Measurements from ENCODE around the gene GRPEL2. TPM values are rescaled to one million over a fixed set of nuclear protein-coding genes. Genes with fewer than 3 reads are reported as not detected.

GRPEL2 gene
- total RNA-seq, 6 donors from 2014 or later: 7.3 to 22.1 (median 12.9) TPM

DNA sequence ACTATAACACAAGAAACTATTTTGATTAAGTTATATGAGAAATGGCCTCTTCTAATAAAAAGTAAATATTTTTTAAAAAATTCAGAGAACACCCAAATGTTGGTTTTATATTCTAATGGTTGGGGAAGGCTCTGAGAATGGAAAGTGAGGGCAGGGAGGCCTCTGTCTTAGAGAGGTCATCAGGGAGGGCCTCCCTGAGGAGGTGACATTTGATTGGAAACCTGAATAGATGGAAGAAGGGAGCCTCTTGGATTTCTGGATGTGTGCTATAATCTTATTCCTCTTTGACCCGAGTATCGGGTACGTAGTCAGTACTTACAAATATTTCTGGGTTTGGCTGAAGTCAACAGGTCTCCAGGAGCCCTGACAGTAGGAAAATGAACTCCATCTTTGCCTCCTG is 26.1 kb upstream of the GRPEL2 start:
- Histone ChIP-seq H3K27ac (peak overlapping the region in 2 of 4 donors; percentile 15 to 24), H3K4me3 (no peak overlapping the region), H3K36me3 (peaks cover 0 to 10% (median 0%) of the 10 kb centered on the region in 4 donors), H3K9me3 (no peaks in the 10 kb centered on the region), H3K27me3 (no peaks in the 10 kb centered on the region), H3K4me1 (peaks cover 15 to 28% (median 22%) of the 10 kb centered on the region in 4 donors)
- no peak for DNase-seq
- 91 to 97% methylated on average over 3 of the region's 3 CpGs for WGBS, 2 donors
- TF ChIP-seq EP300 (IDR thresholded peaks at IDR 0.05) (no peak), CTCF (IDR thresholded peaks at IDR 0.05) (no peak), POLR2AphosphoS5 (IDR thresholded peaks at IDR 0.05) (no peak), POLR2A (IDR thresholded peaks at IDR 0.05) (no peak)
- ATAC-seq (ENCODE audit: low FRiP score in 2 of 2): no peak

GRCh38 chr5:149320791-149321330 is 24.4 kb upstream of the GRPEL2 start:
- Histone ChIP-seq H3K9me3 (no peaks in the 10 kb centered on the region), H3K27ac (peak overlapping the region; percentile 36 to 62 (median 48)), H3K4me1 (peaks cover 15 to 28% (median 22%) of the 10 kb centered on the region in 4 donors), H3K36me3 (peaks cover 0 to 13% (median 0%) of the 10 kb centered on the region in 4 donors), H3K4me3 (no peak overlapping the region), H3K27me3 (no peaks in the 10 kb centered on the region)
- DNase-seq (peak in 1 of 2 donors; percentile 84), ATAC-seq (ENCODE audit: low FRiP score in 2 of 2) (peak; percentile 76 to 80)
- no peak for TF ChIP-seq POLR2A (IDR thresholded peaks at IDR 0.05)
- TF ChIP-seq CTCF (IDR thresholded peaks at IDR 0.05): no peak
- peak in 1 of 2 donors; percentile 26 for TF ChIP-seq POLR2AphosphoS5 (IDR thresholded peaks at IDR 0.05)
- no peak for TF ChIP-seq EP300 (IDR thresholded peaks at IDR 0.05)
- WGBS, 2 donors: 22 to 44% methylated on average over 2 to 4 of the region's 4 CpGs

- Histone ChIP-seq H3K4me1 (peaks cover 15 to 28% (median 22%) of the 10 kb centered on the region in 4 donors), H3K36me3 (peaks cover 0 to 13% (median 0%) of the 10 kb centered on the region in 4 donors), H3K27ac (peak overlapping the region; percentile 37 to 74 (median 56)), H3K27me3 (no peaks in the 10 kb centered on the region), H3K4me3 (no peak overlapping the region), H3K9me3 (no peaks in the 10 kb centered on the region)
- WGBS, 2 donors: 83 to 91% methylated on average over 12 of the region's 12 CpGs
- no peak for ATAC-seq (ENCODE audit: low FRiP score in 2 of 2)
- DNase-seq: peak in 1 of 2 donors; percentile 45
- TF ChIP-seq CTCF (IDR thresholded peaks at IDR 0.05): no peak
- TF ChIP-seq EP300 (IDR thresholded peaks at IDR 0.05): no peak
- no peak for TF ChIP-seq POLR2AphosphoS5 (IDR thresholded peaks at IDR 0.05)
- no peak for TF ChIP-seq POLR2A (IDR thresholded peaks at IDR 0.05)
Observed at GRCh38 chr5:149322518-149322917, 22.8 kb upstream of the GRPEL2 start.

DNA sequence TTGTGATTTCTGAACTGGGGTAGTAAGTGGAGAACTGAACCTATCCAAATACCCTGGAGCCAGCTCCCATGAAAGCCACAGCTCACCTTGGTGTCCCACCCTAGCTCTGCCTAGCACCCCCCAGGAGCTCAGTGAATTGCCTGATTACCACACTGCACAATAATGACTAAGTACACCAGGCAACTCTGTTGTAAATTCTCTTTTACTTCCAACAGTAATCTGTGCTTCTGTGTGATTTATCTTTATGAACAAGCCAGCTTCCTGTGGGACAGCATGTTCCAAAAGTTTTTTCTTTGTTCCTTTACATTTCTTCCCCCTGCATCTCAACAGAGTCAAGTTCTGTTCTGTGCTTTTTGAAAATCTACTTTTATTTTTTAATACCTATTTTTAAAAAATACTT is 22.1 kb upstream of the GRPEL2 start:
- no peaks in the 10 kb centered on the region for H3K9me3 ChIP-seq
- TF ChIP-seq POLR2A (IDR thresholded peaks at IDR 0.05): no peak
- TF ChIP-seq EP300 (IDR thresholded peaks at IDR 0.05): peak in 1 of 4 donors; percentile 54
- DNase-seq (no peak), ATAC-seq (ENCODE audit: low FRiP score in 2 of 2) (no peak)
- no peak overlapping the region for H3K4me3 ChIP-seq
- H3K4me1 ChIP-seq: peaks cover 15 to 28% (median 22%) of the 10 kb centered on the region in 4 donors
- H3K27ac ChIP-seq: peak overlapping the region; percentile 37 to 74 (median 56)
- peaks cover 0 to 12% (median 0%) of the 10 kb centered on the region in 4 donors for H3K36me3 ChIP-seq
- H3K27me3 ChIP-seq: no peaks in the 10 kb centered on the region

DNA sequence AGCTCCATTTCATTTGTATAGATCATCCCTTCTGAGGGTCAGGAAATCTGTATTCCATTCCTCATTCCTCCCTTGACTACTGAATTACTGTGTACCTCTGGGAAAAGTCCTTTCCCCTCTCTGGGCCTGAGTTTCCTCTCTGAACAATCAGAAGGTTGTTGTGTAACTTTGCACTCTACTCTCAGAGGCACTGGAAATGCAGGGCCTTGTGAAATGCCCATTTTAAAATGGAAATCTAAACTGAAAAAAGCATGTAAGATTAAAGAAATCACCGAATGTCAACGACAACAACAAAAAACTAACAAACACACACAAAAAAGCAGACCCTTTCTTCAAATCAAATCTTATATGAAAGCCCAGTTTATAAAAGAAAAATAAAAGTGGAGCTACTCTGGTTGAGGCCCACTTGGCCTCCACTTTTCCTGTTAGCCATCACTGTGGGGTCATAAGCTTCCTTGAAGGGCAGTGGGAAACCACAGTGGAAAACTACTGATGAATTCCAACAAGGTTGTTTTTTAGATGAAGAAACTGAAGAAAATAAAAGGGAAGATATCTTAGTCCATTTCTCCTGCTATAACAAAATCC is 21.6 kb upstream of the GRPEL2 start:
- no peak for DNase-seq
- peaks cover 15 to 28% (median 22%) of the 10 kb centered on the region in 4 donors for H3K4me1 ChIP-seq
- no peak for TF ChIP-seq POLR2AphosphoS5 (IDR thresholded peaks at IDR 0.05)
- TF ChIP-seq EP300 (IDR thresholded peaks at IDR 0.05): no peak
- TF ChIP-seq POLR2A (IDR thresholded peaks at IDR 0.05): no peak
- TF ChIP-seq CTCF (IDR thresholded peaks at IDR 0.05): no peak
- H3K27ac ChIP-seq: peak overlapping the region; percentile 44 to 74 (median 56)
- peaks cover 0 to 8% (median 0%) of the 10 kb centered on the region in 4 donors for H3K36me3 ChIP-seq
- no peak for ATAC-seq (ENCODE audit: low FRiP score in 2 of 2)
- 83 to 91% methylated on average over 2 of the region's 2 CpGs for WGBS, 2 donors
- H3K27me3 ChIP-seq: no peaks in the 10 kb centered on the region
- no peaks in the 10 kb centered on the region for H3K9me3 ChIP-seq
- no peak overlapping the region for H3K4me3 ChIP-seq

Data from upper lobe of left lung (tissue), 6 donors.